PFSK-1 (cell line): Measurements from ENCODE around the gene MSRB1.

Source experiments
- FOXP2 ChIP-seq: optimal IDR thresholded peaks from 2 replicates; pipeline ENCODE3; 2011; ENCODE audit warnings: borderline replicate concordance, control low read depth, inconsistent platforms; ENCODE audit not compliant: insufficient read depth; ENCODE audit errors: extremely low read length, extremely low read depth
- POLR2AphosphoS5 ChIP-seq: IDR thresholded peaks from 2 replicates; pipeline ENCODE4 v1.6.1; 2012; ENCODE audit warnings: low read depth, mild to moderate bottlenecking, control low read depth, low read length, moderate library complexity
- SIN3A ChIP-seq: IDR thresholded peaks from 2 replicates; pipeline ENCODE4 v1.6.1; 2012; ENCODE audit warnings: mild to moderate bottlenecking, low read length, moderate library complexity, borderline replicate concordance; ENCODE audit not compliant: insufficient read depth
- TAF1 ChIP-seq: IDR thresholded peaks from 2 replicates; pipeline ENCODE4 v1.6.1; 2012; ENCODE audit warnings: low read length, control low read depth, borderline replicate concordance; ENCODE audit not compliant: insufficient read depth
- TF ChIP-seq, protein P1 (sequence below), 2 experiments: IDR thresholded peaks; 2 replicates each; pipeline versions ENCODE4 v1.6.1 to v1.8.0; 2011 to 2012; ENCODE audit warnings: low read depth in 2 of 2, low read length in 2 of 2, control low read depth in 1 of 2, inconsistent platforms in 1 of 2, mild to moderate bottlenecking in 1 of 2, moderate library complexity in 1 of 2; ENCODE audit not compliant: insufficient read depth in 1 of 2

Gene MSRB1

DNA sequence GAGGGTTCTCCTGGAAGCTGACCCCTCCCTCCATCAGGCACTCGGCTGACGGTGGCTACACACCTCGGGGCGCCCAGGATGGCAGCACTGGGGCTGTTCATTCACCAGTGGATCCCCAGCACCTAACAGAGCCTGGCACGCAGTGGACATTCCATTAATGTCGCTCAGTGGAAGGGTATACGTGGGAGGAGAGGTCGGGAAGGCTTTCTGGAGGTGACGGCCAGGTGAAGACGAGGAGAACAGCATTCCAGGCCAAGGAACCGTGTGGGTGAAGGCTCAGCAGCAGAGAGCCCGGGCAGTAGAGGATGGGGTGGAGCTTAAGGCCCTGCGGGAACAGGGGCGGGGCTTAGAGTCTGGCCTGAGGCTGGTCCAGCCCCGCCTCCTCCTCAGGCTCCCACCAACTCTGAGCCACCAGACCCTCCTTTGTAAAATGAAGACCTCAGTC lies 22.2 kb downstream of the MSRB1 start:
- TF ChIP-seq SIN3A, result no peak
- no peak for TF ChIP-seq FOXP2
- TF ChIP-seq TAF1, result no peak
- TF ChIP-seq POLR2AphosphoS5, result no peak
- TF ChIP-seq, protein P1, sequence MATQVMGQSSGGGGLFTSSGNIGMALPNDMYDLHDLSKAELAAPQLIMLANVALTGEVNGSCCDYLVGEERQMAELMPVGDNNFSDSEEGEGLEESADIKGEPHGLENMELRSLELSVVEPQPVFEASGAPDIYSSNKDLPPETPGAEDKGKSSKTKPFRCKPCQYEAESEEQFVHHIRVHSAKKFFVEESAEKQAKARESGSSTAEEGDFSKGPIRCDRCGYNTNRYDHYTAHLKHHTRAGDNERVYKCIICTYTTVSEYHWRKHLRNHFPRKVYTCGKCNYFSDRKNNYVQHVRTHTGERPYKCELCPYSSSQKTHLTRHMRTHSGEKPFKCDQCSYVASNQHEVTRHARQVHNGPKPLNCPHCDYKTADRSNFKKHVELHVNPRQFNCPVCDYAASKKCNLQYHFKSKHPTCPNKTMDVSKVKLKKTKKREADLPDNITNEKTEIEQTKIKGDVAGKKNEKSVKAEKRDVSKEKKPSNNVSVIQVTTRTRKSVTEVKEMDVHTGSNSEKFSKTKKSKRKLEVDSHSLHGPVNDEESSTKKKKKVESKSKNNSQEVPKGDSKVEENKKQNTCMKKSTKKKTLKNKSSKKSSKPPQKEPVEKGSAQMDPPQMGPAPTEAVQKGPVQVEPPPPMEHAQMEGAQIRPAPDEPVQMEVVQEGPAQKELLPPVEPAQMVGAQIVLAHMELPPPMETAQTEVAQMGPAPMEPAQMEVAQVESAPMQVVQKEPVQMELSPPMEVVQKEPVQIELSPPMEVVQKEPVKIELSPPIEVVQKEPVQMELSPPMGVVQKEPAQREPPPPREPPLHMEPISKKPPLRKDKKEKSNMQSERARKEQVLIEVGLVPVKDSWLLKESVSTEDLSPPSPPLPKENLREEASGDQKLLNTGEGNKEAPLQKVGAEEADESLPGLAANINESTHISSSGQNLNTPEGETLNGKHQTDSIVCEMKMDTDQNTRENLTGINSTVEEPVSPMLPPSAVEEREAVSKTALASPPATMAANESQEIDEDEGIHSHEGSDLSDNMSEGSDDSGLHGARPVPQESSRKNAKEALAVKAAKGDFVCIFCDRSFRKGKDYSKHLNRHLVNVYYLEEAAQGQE (IDR thresholded peaks at IDR 0.05; ENCODE audit: insufficient read depth in 1 of 2, low read depth in 2 of 2, low read length in 2 of 2), result no peak

DNA sequence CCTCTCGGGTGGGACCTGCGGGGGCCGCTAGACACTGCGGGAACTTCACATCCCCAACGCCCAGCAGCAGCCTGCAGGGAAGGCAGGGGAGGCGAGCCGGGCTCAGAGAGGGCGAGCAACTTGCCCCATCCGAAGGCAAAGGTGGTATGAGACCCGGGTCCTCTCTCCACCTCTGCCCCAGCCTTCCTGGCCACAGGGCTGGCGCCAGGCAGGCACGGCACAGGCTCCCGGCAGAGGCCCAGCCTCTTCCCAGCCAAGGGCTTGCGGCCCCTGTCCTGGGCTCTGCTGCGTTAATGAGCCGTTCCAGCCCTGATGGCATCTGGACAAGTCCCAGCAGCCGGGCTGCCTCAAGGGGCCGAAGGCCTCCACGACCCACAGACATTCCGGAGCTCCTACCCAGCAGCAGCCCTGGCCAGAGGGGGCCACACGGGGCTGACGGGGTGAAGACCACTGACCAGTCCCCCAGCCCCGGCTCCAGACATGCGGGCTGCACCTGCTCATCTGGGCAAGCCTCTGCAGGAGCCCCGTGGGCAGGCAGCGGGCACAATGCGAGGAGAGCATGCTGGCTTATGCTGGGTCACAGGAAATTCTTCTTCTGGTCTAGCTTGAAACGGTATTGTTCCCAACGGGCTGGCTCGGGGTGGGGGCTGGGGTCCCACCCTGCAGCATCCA lies 23.5 kb downstream of the MSRB1 start:
- TF ChIP-seq POLR2AphosphoS5 (no peak), TAF1 (no peak), SIN3A (no peak), FOXP2 (no peak)
- TF ChIP-seq, protein P1 (IDR thresholded peaks at IDR 0.05; ENCODE audit: insufficient read depth in 1 of 2, low read depth in 2 of 2, low read length in 2 of 2), result no peak

DNA sequence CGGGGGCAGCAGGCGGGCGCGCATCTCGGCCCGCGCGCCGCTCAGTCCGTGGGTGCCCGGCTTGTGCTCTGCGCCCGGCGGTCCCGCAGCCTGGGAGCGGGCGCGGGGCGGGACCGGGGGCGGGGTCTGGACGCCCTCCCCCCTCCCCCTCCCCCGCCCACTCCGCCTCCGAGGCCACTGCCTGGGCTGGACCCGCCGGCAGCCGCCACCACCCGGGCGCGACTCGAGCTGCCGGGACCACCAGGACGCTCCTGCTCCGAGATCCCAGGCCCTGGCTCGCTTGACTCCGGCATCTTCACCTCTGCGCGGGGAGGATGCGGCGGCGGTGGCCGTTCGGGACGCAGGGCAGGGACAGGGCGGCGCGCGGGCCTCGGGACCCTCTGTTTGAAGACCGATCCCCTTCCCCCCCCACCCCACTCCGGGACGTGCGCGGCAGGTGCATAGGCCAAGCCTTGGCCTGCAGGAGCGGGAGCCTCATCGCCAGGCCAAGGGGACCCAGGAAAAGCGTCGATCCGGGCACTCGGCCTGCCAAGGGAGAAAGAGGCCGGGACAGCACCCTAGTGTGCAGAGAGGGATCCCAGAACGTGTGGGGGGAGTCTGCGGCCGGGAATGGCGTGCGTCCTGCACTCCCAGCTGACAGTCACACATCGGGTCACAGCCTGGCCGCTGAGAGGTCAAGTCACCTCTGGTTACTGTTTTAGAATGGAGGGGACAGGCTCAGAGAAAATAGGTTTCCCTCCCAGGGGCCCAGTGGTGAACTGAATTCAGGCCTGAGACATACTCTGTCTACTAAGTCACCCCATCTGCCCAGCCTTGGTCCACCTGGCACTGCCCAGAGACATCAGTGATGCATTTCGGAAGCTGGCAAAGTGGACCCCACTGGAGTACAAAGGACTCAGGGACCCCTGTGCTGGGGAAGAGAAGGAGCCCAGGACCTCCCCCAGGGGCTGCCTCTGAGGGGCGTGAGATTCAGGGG lies 24.4 kb downstream of the MSRB1 start, which contains the start of gene HS3ST6:
Gene HS3ST6, minus strand, starts transcription at position 65 of the 976 bp plus-strand sequence. CDS start 92 bp downstream, outside the sequence.
- TF ChIP-seq TAF1 (no peak), POLR2AphosphoS5 (no peak), FOXP2 (no peak), SIN3A (no peak)
- TF ChIP-seq, protein P1 (IDR thresholded peaks at IDR 0.05; ENCODE audit: insufficient read depth in 1 of 2, low read depth in 2 of 2, low read length in 2 of 2), result no peak

DNA sequence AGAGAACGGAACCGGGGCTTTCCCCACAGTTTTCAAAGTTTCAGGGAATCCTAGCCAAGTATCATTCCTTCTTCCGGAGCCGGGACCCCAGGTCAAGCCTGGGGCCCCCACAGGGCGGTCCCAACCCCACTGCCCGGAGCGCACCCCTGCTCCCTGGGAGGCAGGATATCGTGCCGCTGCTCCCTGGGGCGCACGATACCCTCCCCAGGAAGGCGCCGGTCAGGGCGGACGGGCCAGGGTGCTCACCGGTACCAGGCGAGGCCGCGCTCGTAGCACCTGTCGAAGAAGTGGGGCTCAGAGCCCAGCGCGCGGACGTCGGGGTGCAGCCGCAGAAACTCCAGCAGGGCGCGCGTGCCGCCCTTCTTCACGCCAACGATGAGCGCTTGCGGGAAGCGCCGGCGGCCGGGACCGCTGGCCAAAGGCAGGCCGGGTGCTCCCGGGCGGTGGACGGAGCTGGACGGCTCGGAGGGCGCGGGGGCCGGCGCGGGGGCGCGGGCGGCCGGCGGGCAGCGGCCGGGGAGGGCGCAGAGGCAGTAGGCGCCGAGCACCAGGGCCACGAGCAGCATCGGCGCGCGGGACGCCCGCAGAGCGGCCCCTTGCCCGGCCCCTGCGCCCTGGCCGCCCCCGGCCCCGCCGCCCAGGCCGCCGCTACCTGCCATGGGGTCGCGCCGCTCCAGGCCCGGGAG lies 25.2 kb downstream of the MSRB1 start:
- no peak for TF ChIP-seq POLR2AphosphoS5
- TF ChIP-seq, protein P1 (IDR thresholded peaks at IDR 0.05; ENCODE audit: insufficient read depth in 1 of 2, low read depth in 2 of 2, low read length in 2 of 2), result no peak
- TF ChIP-seq SIN3A, result no peak
- TF ChIP-seq TAF1, result no peak
- TF ChIP-seq FOXP2, result no peak
